Measurements from ENCODE around the gene BMS1. TPM values are rescaled to one million over a fixed set of nuclear protein-coding genes. Genes with fewer than 3 reads are reported as not detected.

BMS1 gene
- total and polyA plus RNA-seq, 2 of the 13 experiments (the other 11 are each of a cell fraction or from before 2014, with no cell fraction given) = 3.9 to 25.2 TPM

GRCh38 chr10:42865716-42866114, 83.1 kb downstream of the BMS1 start:
- CTCF ChIA-PET (ENCODE audit: low intra/inter-chr PET ratio, low total read pairs) = interaction anchor here (1.8 to 2.9 kb wide), 2 partner anchors 213 to 240 kb away, joined by 7 to 28 read pairs; no protein-coding TSS in a partner anchor
- WGBS (ENCODE audit: low lambda C conversion rate) = 40% methylated on average over 13 of the region's 18 CpGs
- intact Hi-C loops (cut with micrococcal nuclease; ENCODE audit: unreplicated experiment) = loop anchor here (1.0 to 2.0 kb wide), 2 partner anchors 75 to 240 kb away; no protein-coding TSS in a partner anchor

DNA sequence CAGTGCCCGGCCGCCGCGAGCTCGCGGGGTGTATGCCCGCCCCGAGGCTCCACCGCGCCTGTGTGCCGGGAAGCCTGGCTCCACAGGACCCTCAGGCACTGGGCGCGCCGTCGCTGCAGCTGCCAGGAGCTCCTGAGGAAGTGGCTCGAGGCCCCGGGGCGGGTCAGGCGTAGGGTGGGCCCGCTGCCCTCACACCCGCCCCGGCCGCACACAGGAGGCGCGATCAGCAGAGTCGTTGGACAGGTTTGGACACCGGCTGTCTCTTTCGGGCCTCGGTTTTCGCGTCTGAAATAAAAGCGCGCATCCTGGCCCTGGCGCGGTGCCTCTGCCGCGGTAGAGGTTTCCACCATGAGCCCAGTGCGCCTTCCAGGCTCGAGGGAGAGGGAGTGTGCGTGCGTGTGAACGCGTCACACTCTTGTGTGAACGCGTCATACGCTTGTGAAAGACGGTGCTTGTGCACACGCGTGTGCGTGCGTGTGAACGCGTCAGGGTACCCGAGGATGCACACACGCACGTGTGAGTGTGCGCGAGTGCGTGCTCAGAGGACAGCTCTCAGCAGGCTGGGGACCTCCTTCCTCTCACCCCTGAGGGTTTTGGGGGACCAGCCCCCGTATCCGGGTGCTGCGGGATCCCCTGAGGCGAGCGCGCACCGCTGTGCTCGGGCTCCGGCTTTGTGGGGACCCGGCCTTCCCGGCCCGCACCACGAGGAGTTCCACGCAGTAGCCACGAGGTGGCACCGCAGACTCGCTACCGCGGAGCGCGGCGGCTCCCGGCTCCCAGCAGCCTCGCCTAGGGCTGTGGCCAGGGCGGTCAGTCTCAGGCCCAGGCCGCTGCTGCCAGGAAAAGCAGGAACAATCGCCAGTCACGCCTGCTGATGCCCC, 83.8 kb downstream of the BMS1 start:
- Histone ChIP-seq H3K9me3 (ENCODE audit: low read length) (no peaks in the 10 kb centered on the region), H3K27ac (ENCODE audit: extremely low read length, insufficient read depth, low read length) (no peak overlapping the region), H3K27me3 (ENCODE audit: control insufficient read depth in 1 of 2, insufficient read depth in 2 of 2, low read length in 2 of 2) (peaks cover 2 to 30% of the 10 kb centered on the region in 2 experiments; a peak in 4 of 5 replicates), H3K79me2 (ENCODE audit: insufficient read depth, low read length) (no peaks in the 10 kb centered on the region), H4K20me1 (ENCODE audit: insufficient read depth, low read length) (no peaks in the 10 kb centered on the region), H3K4me1 (ENCODE audit: insufficient read depth, low read length) (no peaks in the 10 kb centered on the region), H3K9ac (ENCODE audit: insufficient read depth, low read depth, low read length) (no peak overlapping the region), H2AFZ (ENCODE audit: low read length) (no peak overlapping the region), H3K4me2 (ENCODE audit: low read depth, low read length) (peak overlapping the region; percentile 32; the same call in 1 of the 2 replicates), H3K36me3 (replicated peaks in 1 of 2; ENCODE audit: control insufficient read depth in 1 of 2, insufficient read depth in 2 of 2, low read length in 2 of 2) (no peaks in the 10 kb centered on the region), H3K4me3 (replicated peaks in 1 of 3; ENCODE audit: insufficient read depth in 1 of 3, low read depth in 2 of 3, low read length in 3 of 3) (peak overlapping the region in 1 of 3 experiments; percentile 16; a peak in 1 of 6 replicates)
- FAIRE-seq (no peak), ATAC-seq (peak; percentile 100), DNase-seq (ENCODE audit: low spot score) (peak; percentile 30)
- BruUV-seq (replicated peaks) = no TSS peak
- 5% methylated on average over 17 of the region's 87 CpGs for WGBS (ENCODE audit: low lambda C conversion rate)
- ChIA-PET POLR2A (no interaction called here), CTCF (ENCODE audit: low intra/inter-chr PET ratio, low total read pairs) (interaction anchor here (1.8 to 2.9 kb wide), 2 partner anchors 212 to 239 kb away, joined by 7 to 28 read pairs; no protein-coding TSS in a partner anchor)
- in situ Hi-C loops (cut with HindIII; ENCODE audit: extremely low pct_ligation_motif_present, low pct_unique_long_range_greater_than_20kb) (no loop called here), intact Hi-C loops (cut with micrococcal nuclease; ENCODE audit: unreplicated experiment) (loop anchor here (1.0 to 2.0 kb wide), 2 partner anchors 74 to 239 kb away; no protein-coding TSS in a partner anchor)
- TF ChIP-seq KDM3A (CRISPR knock-in tag; IDR thresholded peaks at IDR 0.05; ENCODE audit: low read depth) = 0 out of 2 replicates have a peak, but pooled peaks have one; percentile 41
- 0 out of 2 replicates have a peak, but pooled peaks have one; percentile 67 for TF ChIP-seq EZH2 (conservative IDR thresholded peaks at IDR 0.05; ENCODE audit: low read depth, low read length)
- TF ChIP-seq TOPORS (CRISPR knock-in tag; IDR thresholded peaks at IDR 0.05) = no peak
- peak; percentile 43; the same call in 1 of the 2 replicates for TF ChIP-seq MAX (IDR thresholded peaks at IDR 0.05)
- TF ChIP-seq ZNF12 (CRISPR knock-in tag; IDR thresholded peaks at IDR 0.05) = peak; percentile 94
- TF ChIP-seq SOX6 (IDR thresholded peaks at IDR 0.05) = no peak
- TF ChIP-seq SOX6 (CRISPR knock-in tag; IDR thresholded peaks at IDR 0.05) = 0 out of 2 replicates have a peak, but pooled peaks have one; percentile 16
- no peak for TF ChIP-seq ISX (CRISPR knock-in tag; conservative IDR thresholded peaks at IDR 0.05)
- TF ChIP-seq, protein P1, sequence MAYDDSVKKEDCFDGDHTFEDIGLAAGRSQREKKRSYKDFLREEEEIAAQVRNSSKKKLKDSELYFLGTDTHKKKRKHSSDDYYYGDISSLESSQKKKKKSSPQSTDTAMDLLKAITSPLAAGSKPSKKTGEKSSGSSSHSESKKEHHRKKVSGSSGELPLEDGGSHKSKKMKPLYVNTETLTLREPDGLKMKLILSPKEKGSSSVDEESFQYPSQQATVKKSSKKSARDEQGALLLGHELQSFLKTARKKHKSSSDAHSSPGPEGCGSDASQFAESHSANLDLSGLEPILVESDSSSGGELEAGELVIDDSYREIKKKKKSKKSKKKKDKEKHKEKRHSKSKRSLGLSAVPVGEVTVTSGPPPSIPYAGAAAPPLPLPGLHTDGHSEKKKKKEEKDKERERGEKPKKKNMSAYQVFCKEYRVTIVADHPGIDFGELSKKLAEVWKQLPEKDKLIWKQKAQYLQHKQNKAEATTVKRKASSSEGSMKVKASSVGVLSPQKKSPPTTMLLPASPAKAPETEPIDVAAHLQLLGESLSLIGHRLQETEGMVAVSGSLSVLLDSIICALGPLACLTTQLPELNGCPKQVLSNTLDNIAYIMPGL (CRISPR knock-in tag; IDR thresholded peaks at IDR 0.05; ENCODE audit: borderline replicate concordance in 1 of 2, low read depth in 1 of 2) = 0 out of 4 replicates have a peak, but pooled peaks of 1 of the 2 experiments have one; percentile 21
- peak; percentile 28; the same call in 1 of the 2 replicates for TF ChIP-seq SMC3 (IDR thresholded peaks at IDR 0.05; ENCODE audit: low read length)
- TF ChIP-seq PHF8 (CRISPR knock-in tag; IDR thresholded peaks at IDR 0.05) = 0 out of 2 replicates have a peak, but pooled peaks have one; percentile 24
- TF ChIP-seq IKZF1 (IDR thresholded peaks at IDR 0.05) = no peak
- TF ChIP-seq ZNF224 (CRISPR knock-in tag; IDR thresholded peaks at IDR 0.05) = no peak
- peak; percentile 80 for TF ChIP-seq RAD21 (CRISPR knock-in tag; IDR thresholded peaks at IDR 0.05)
- peak; percentile 67; the same call in 1 of the 2 replicates for TF ChIP-seq KDM2A (CRISPR knock-in tag; IDR thresholded peaks at IDR 0.05; ENCODE audit: borderline replicate concordance, low read depth)

More at GRCh38 chr10:42865716-42866114, 83.1 kb downstream of the BMS1 start:
- no peaks in the 10 kb centered on the region for H3K9me3 ChIP-seq (ENCODE audit: low read length)
- in situ Hi-C loops (cut with HindIII; ENCODE audit: extremely low pct_ligation_motif_present, low pct_unique_long_range_greater_than_20kb) = no loop called here
- H3K79me2 ChIP-seq (ENCODE audit: insufficient read depth, low read length) = no peaks in the 10 kb centered on the region
- FAIRE-seq (no peak), DNase-seq (ENCODE audit: low spot score) (no peak), ATAC-seq (no peak)
- H3K4me2 ChIP-seq (ENCODE audit: low read depth, low read length) = no peak overlapping the region
- no peak overlapping the region for H3K9ac ChIP-seq (ENCODE audit: insufficient read depth, low read depth, low read length)
- H3K4me3 ChIP-seq (replicated peaks in 1 of 3; ENCODE audit: insufficient read depth in 1 of 3, low read depth in 2 of 3, low read length in 3 of 3) = no peak overlapping the region
- H3K4me1 ChIP-seq (ENCODE audit: insufficient read depth, low read length) = no peaks in the 10 kb centered on the region
- peaks cover 2 to 30% of the 10 kb centered on the region in 2 experiments; a peak in 4 of 5 replicates for H3K27me3 ChIP-seq (ENCODE audit: control insufficient read depth in 1 of 2, insufficient read depth in 2 of 2, low read length in 2 of 2)
- no peaks in the 10 kb centered on the region for H4K20me1 ChIP-seq (ENCODE audit: insufficient read depth, low read length)
- BruUV-seq (replicated peaks) = no TSS peak
- POLR2A ChIA-PET = no interaction called here
- no peak overlapping the region for H2AFZ ChIP-seq (ENCODE audit: low read length)
- H3K27ac ChIP-seq (ENCODE audit: extremely low read length, insufficient read depth, low read length) = no peak overlapping the region
- H3K36me3 ChIP-seq (replicated peaks in 1 of 2; ENCODE audit: control insufficient read depth in 1 of 2, insufficient read depth in 2 of 2, low read length in 2 of 2) = no peaks in the 10 kb centered on the region
- TF ChIP-seq MBNL3 (CRISPR knock-in tag; conservative IDR thresholded peaks at IDR 0.05) = no peak
